Measurements from ENCODE around the gene TESMIN. TPM values are rescaled to one million over a fixed set of nuclear protein-coding genes. Genes with fewer than 3 reads are reported as not detected.
A peak's percentile ranks its signal among the peaks of the same experiment; 100 is the strongest.

TESMIN gene
- total RNA-seq, 1 donor from 2014 or later, result 9.6 TPM

GRCh38 chr11:68762481-68762880 is 11.2 kb upstream of the TESMIN start:
- DNase-seq (ENCODE audit: low spot score), result no peak

GRCh38 chr11:68761801-68762200 is 10.5 kb upstream of the TESMIN start:
- DNase-seq (ENCODE audit: low spot score), result no peak

GRCh38 chr11:68759991-68760390 is 8.7 kb upstream of the TESMIN start:
- DNase-seq (ENCODE audit: low spot score), result no peak

GRCh38 chr11:68757711-68758110 is 6.4 kb upstream of the TESMIN start:
- DNase-seq (ENCODE audit: low spot score), result no peak

GRCh38 chr11:68756171-68756766 is 4.9 kb upstream of the TESMIN start:
- no peak for DNase-seq (ENCODE audit: low spot score)

GRCh38 chr11:68753300-68753699 is 2.0 kb upstream of the TESMIN start:
- no peak for DNase-seq (ENCODE audit: low spot score)

- no peak for DNase-seq (ENCODE audit: low spot score)
Measured at GRCh38 chr11:68751004-68751325, 355 bp downstream of the TESMIN start.

- peak; percentile 6 for DNase-seq (ENCODE audit: low spot score)
Measured at GRCh38 chr11:68750195-68751003, 921 bp downstream of the TESMIN start.

- peak; percentile 48 for DNase-seq (ENCODE audit: low spot score)
Measured at GRCh38 chr11:68749229-68750123, 1.8 kb downstream of the TESMIN start.

GRCh38 chr11:68748061-68748460 is 3.3 kb downstream of the TESMIN start:
- DNase-seq (ENCODE audit: low spot score), result no peak

GRCh38 chr11:68743539-68743938 is 7.8 kb downstream of the TESMIN start:
- DNase-seq (ENCODE audit: low spot score), result no peak

GRCh38 chr11:68741463-68741862 is 9.9 kb downstream of the TESMIN start:
- no peak for DNase-seq (ENCODE audit: low spot score)

GRCh38 chr11:68735646-68736045 is 15.7 kb downstream of the TESMIN start:
- DNase-seq (ENCODE audit: low spot score), result no peak

- no peak for DNase-seq (ENCODE audit: low spot score)
Measured at GRCh38 chr11:68735125-68735524, 16.2 kb downstream of the TESMIN start.

GRCh38 chr11:68734111-68734510 is 17.2 kb downstream of the TESMIN start:
- no peak for DNase-seq (ENCODE audit: low spot score)

GRCh38 chr11:68727783-68728182 is 23.5 kb downstream of the TESMIN start:
- DNase-seq (ENCODE audit: low spot score), result no peak

- DNase-seq (ENCODE audit: low spot score), result no peak
Measured at GRCh38 chr11:68724293-68724692, 27.0 kb downstream of the TESMIN start.

GRCh38 chr11:68722143-68722542 is 29.2 kb downstream of the TESMIN start:
- DNase-seq (ENCODE audit: low spot score), result no peak

- DNase-seq (ENCODE audit: low spot score), result no peak
Measured at GRCh38 chr11:68721075-68721474, 30.2 kb downstream of the TESMIN start.

GRCh38 chr11:68715456-68716122 is 35.7 kb downstream of the TESMIN start:
- DNase-seq (ENCODE audit: low spot score), result no peak

- no peak for DNase-seq (ENCODE audit: low spot score)
Measured at GRCh38 chr11:68714060-68714856, 37.1 kb downstream of the TESMIN start.

Measured in umbilical cord (tissue), 2 donors.